AG09319 (cell line): Measurements from ENCODE around the gene FAM162A.
"Not testable (repeated sequence)": the region's sequence is repeated elsewhere in the genome, so short reads cannot be mapped to it uniquely, and the experiment has no call there.

Experiments
- DNase-seq: peaks from one replicate; pipeline ENCODE4 v3.0.0-alpha.2; 2010; ENCODE audit warnings: low read depth; ENCODE audit errors: extremely low read depth
- CTCF ChIP-seq: IDR thresholded peaks from 2 replicates; pipeline ENCODE4 v1.5.1; 2011; ENCODE audit warnings: low read depth, mild to moderate bottlenecking, inconsistent platforms, low read length, moderate library complexity

The FAM162A gene

GRCh38 chr3:122365073-122365472 lies 18.9 kb upstream of the FAM162A start:
- no peak for TF ChIP-seq CTCF
- no peak for DNase-seq

DNA sequence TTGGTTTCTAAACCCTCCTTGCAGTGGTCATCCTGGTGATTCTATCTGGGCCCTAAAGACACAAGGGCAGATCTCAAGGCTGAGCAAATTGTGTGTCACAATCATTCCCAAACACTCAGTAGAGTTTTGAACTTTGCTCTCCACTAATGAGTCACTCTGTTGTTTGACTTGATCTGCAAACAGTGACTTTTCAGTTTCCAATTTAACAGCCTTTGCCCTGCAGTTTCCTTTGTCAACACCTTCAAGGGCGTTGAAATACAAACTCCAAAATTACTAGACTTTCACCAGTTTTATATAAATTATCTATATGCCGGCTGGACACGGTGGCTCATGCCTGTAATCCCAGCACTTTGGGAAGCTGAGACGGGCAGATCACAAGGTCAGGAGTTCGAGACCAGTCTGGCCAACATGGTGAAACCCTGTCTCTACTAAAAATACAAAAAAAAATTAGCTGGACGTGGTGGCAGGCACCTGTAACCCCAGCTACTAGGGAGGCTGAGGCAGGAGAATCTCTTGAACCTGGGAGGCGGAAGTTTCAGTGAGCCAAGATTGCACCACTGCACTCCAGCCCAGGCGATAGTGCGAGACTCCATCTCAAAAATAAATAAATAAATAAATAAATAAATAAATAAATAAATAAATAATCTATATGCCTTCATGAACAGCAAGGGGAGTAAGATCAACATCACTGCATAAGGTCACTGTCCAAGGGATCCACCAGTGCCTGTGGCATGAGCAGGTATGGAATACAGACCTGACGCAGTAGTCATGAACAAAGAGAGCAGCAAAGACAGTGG lies 18.2 kb upstream of the FAM162A start:
- DNase-seq, result not testable (repeated sequence)

GRCh38 chr3:122366379-122366749 lies 17.6 kb upstream of the FAM162A start:
- DNase-seq, result no peak

GRCh38 chr3:122374034-122374433 lies 9.9 kb upstream of the FAM162A start:
- no peak for DNase-seq

More at GRCh38 chr3:122366379-122366749, 17.6 kb upstream of the FAM162A start:
- no peak for TF ChIP-seq CTCF

DNA sequence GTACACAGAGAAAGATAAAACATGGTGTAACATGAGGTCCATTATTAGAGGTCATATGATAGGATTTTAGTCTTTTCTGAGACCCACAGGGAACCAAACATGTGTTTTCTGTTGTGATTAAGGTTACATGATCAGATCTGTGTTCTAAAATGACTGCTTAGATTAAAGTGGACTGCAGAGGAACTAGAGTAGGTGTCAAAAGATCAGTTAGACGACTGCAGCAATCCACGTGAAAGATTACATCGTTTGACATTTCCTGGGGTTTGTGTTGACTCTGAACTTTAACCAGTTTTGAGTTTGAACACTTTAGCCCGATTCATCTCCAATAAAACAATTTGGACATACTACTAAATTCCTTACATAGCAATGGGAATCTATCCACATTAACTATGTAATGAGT lies 6.0 kb upstream of the FAM162A start:
- no peak for TF ChIP-seq CTCF
- no peak for DNase-seq

More at GRCh38 chr3:122374034-122374433, 9.9 kb upstream of the FAM162A start:
- TF ChIP-seq CTCF, result no peak

DNA sequence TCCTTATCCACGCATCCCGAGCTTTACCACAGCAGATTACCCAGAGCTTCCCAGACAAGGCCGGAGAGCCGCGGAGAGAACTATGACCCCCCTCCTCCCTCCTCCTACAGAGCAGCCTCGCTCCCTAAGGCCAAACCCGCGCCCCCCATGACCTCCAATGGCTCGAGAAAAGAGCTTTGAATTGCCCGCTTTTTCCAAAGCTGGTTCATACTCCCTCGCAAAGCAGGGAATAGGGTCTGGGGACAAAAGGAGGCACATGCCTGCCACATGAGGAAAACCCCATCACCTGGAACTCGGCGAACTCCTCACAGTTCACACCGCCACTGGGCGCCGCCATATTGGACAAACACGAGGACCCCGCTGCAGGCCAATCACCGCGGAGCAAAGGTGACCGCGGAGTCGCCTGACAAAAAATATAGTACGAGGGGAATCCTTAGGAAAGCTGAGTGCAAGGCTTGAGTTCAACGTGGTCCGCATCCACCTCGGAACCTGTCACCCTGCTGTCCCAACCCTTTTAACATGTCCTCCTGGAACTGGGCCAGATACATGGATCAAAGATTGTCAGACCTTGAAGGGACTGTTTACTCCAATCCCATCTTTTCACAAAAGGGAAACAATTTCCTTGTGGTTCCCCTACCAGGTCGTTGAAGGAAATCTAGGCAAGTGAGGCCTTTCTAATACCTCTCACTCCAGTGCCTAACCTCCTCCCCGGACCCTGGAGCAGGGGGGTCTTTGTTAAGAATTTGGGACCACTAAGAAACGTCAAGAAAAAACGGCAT lies 905 bp upstream of the FAM162A start, which contains the start of gene MIX23:
Gene MIX23 (minus strand): TSS at position 344 of the 779 bp plus-strand sequence. CDS start 7 bp downstream, at position 337.
- DNase-seq, result peak; percentile 31
- no peak for TF ChIP-seq CTCF

GRCh38 chr3:122387709-122388108 lies 3.7 kb downstream of the FAM162A start:
- no peak for TF ChIP-seq CTCF
- no peak for DNase-seq
